Epithelial cell of proximal tubule (primary cell): ENCODE data around the gene TRAF3. TPM values are rescaled to one million over a fixed set of nuclear protein-coding genes. Genes with fewer than 3 reads are reported as not detected.

ENCODE experiments used
- DNase-seq: peaks from one replicate; pipeline ENCODE4 v3.0.0-alpha.2; 2011; ENCODE audit warnings: low read depth
- H3K4me3 ChIP-seq: 2 replicates; pipeline ENCODE4 v1.5.1; 2011; ENCODE audit warnings: low read depth, mild to moderate bottlenecking, low read length
- CTCF ChIP-seq: conservative IDR thresholded peaks from 2 replicates; pipeline ENCODE4 v1.5.1; 2012; ENCODE audit warnings: low read depth, mild to moderate bottlenecking, low read length
- total RNA-seq: library from RNA; depleted of rRNA; stranded (reverse); fragments of >200 nt; gene quantifications from 2 replicates; pipeline ENCODE4 v1.2.3, GENCODE V29; 2015

The TRAF3 gene
- total RNA-seq, 1 donor from 2014 or later = 21.9 TPM

GRCh38 chr14:102786768-102787167 lies 9.5 kb downstream of the TRAF3 start:
- no peak for DNase-seq
- H3K4me3 ChIP-seq = no peak overlapping the region
- TF ChIP-seq CTCF = no peak

- H3K4me3 ChIP-seq = no peak overlapping the region
- TF ChIP-seq CTCF = no peak
- no peak for DNase-seq
Observed at GRCh38 chr14:102789349-102789748, 12.1 kb downstream of the TRAF3 start.

- no peak overlapping the region for H3K4me3 ChIP-seq
- TF ChIP-seq CTCF = no peak
- DNase-seq = no peak
Observed at GRCh38 chr14:102793531-102794328, 16.5 kb downstream of the TRAF3 start.

- DNase-seq = no peak
- H3K4me3 ChIP-seq = no peak overlapping the region
- peak; percentile 36 for TF ChIP-seq CTCF
Observed at GRCh38 chr14:102795060-102795925, 18.0 kb downstream of the TRAF3 start.

- no peak overlapping the region for H3K4me3 ChIP-seq
- no peak for DNase-seq
- TF ChIP-seq CTCF = no peak
Observed at GRCh38 chr14:102796661-102797190, 19.5 kb downstream of the TRAF3 start.

GRCh38 chr14:102798926-102799325 lies 21.7 kb downstream of the TRAF3 start:
- DNase-seq = no peak
- H3K4me3 ChIP-seq = no peak overlapping the region
- no peak for TF ChIP-seq CTCF
